B cell (primary cell): Measurements from ENCODE around the gene PLEKHN1. TPM values are rescaled to one million over a fixed set of nuclear protein-coding genes. Genes with fewer than 3 reads are reported as not detected.

ENCODE experiments used
- ATAC-seq: fragments of 200-7000 bp; cut with Tn5 transposase; one replicate; pipeline ENCODE4 v1.10.0; 2021; ENCODE audit warnings: low read depth, mild to moderate bottlenecking, moderate number of reproducible peaks, moderate library complexity
- CTCF ChIA-PET: fragments of 350-600 bp; sonication (Branson Sonifier 250); formaldehyde crosslinking; loops from one replicate; lab custom pipeline; 2021; ENCODE audit warnings: antibody characterized with exemption, inconsistent platforms; lab: Charles Lee
- POLR2A ChIA-PET: fragments of 350-600 bp; sonication (Branson Sonifier 250); formaldehyde crosslinking; loops from one replicate; lab custom pipeline; 2021; ENCODE audit warnings: antibody characterized with exemption; lab: Charles Lee
- DNase-seq: peaks from one replicate; pipeline ENCODE4 v3.0.0; 2013
- H2AFZ ChIP-seq: 2 replicates; pipeline ENCODE4 v1.6.1; 2012; ENCODE audit warnings: mild to moderate bottlenecking, low read depth, low read length; ENCODE audit not compliant: insufficient read depth, poor library complexity, severe bottlenecking
- H3K27ac ChIP-seq, 2 donors: 1 replicate in 1 of 2; 2 replicates in 1 of 2; pipeline ENCODE4 v1.5.1; 2012 to 2013; ENCODE audit warnings: low read length in 2 of 2, mild to moderate bottlenecking in 2 of 2, moderate library complexity in 1 of 2
- H3K27me3 ChIP-seq, 4 experiments: fragments of 200-600 bp in 1 of 4; sonication (generic) in 1 of 4; replicated peaks in 1 of 4; 1 replicate in 2 of 4; 2 replicates in 2 of 4; pipeline versions ENCODE4 v1.6.1 to v1.7.0; 2013 to 2016; ENCODE audit warnings: low read length in 3 of 4, mild to moderate bottlenecking in 2 of 4, mixed read lengths in 1 of 4, moderate library complexity in 1 of 4; ENCODE audit not compliant: insufficient read depth in 4 of 4, control insufficient read depth in 3 of 4; ENCODE audit errors: control extremely low read depth in 1 of 4
- H3K36me3 ChIP-seq, 2 experiments: replicated peaks in 1 of 2; 1 replicate in 1 of 2; 2 replicates in 1 of 2; pipeline versions ENCODE4 v1.6.1 to v1.7.1; 2013; ENCODE audit warnings: low read length in 1 of 2; ENCODE audit not compliant: insufficient read depth in 2 of 2, control insufficient read depth in 1 of 2; ENCODE audit errors: control extremely low read depth in 1 of 2, extremely low read depth in 1 of 2
- H3K4me1 ChIP-seq, 2 donors: fragments of 200-600 bp in 1 of 2; sonication (generic) in 1 of 2; 1 replicate in 1 of 2; 2 replicates in 1 of 2; pipeline versions ENCODE4 v1.5.1 to v1.6.1; 2013 to 2017; ENCODE audit warnings: low read length in 2 of 2; ENCODE audit not compliant: control insufficient read depth in 2 of 2, insufficient read depth in 2 of 2
- H3K4me2 ChIP-seq: replicated peaks from 2 replicates; pipeline ENCODE3; 2012; ENCODE audit warnings: mild to moderate bottlenecking, low read depth, low read length; ENCODE audit not compliant: poor library complexity, severe bottlenecking
- H3K4me3 ChIP-seq, 5 experiments: fragments of 200-600 bp in 1 of 5; sonication (generic) in 1 of 5; 1 replicate in 3 of 5; 2 replicates in 2 of 5; pipeline versions ENCODE4 v1.5.1 to v1.7.0; 2011 to 2016; ENCODE audit warnings: low read length in 4 of 5, mild to moderate bottlenecking in 4 of 5, low read depth in 2 of 5, control low read depth in 1 of 5, moderate library complexity in 1 of 5; ENCODE audit not compliant: insufficient read depth in 1 of 5; ENCODE audit errors: control extremely low read depth in 1 of 5, extremely low read depth in 1 of 5
- H3K79me2 ChIP-seq: fragments of 200-600 bp; sonication (generic); one replicate; pipeline ENCODE4 v1.6.0; 2016; ENCODE audit warnings: low read length; ENCODE audit not compliant: control insufficient read depth, insufficient read depth
- H3K9ac ChIP-seq: fragments of 200-600 bp; sonication (generic); 2 replicates; pipeline ENCODE4 v1.6.1; 2017; ENCODE audit warnings: mild to moderate bottlenecking, low read length, moderate library complexity
- H3K9me3 ChIP-seq, 3 donors: one replicate each; pipeline versions ENCODE4 v1.6.1 to v1.7.1; 2013; ENCODE audit warnings: low read length in 2 of 3; ENCODE audit not compliant: control insufficient read depth in 2 of 3, insufficient read depth in 1 of 3; ENCODE audit errors: control extremely low read depth in 1 of 3
- H4K20me1 ChIP-seq: 2 replicates; pipeline ENCODE4 v1.6.0; 2012; ENCODE audit warnings: mild to moderate bottlenecking, low read length; ENCODE audit not compliant: insufficient read depth, control insufficient read depth, poor library complexity, severe bottlenecking
- H3K27ac Mint-ChIP-seq: one replicate; pipeline ENCODE4 v1.8.0; 2021; ENCODE audit warnings: mixed read lengths
- H3K27me3 Mint-ChIP-seq: one replicate; pipeline ENCODE4 v1.8.0; 2021; ENCODE audit warnings: mixed read lengths
- H3K4me1 Mint-ChIP-seq: one replicate; pipeline ENCODE4 v1.8.0; 2021; ENCODE audit warnings: mixed read lengths
- H3K4me3 Mint-ChIP-seq: one replicate; pipeline ENCODE4 v1.8.0; 2021; ENCODE audit warnings: mixed read lengths
- H3K9me3 Mint-ChIP-seq: one replicate; pipeline ENCODE4 v1.8.0; 2022; ENCODE audit warnings: mixed read lengths; ENCODE audit not compliant: insufficient read depth
- EZH2 ChIP-seq: IDR thresholded peaks from 2 replicates; pipeline ENCODE4 v1.6.1; 2012; ENCODE audit warnings: borderline replicate concordance, low read depth, mild to moderate bottlenecking, moderate library complexity, low read length; ENCODE audit not compliant: insufficient read depth, poor library complexity, severe bottlenecking
- WGBS: methylation state at CpG from one replicate; pipeline ENCODE4 v1.1.5; 2013; ENCODE audit warnings: missing lambda C conversion rate; ENCODE audit not compliant: insufficient coverage; 5-methylcytosine and 5-hydroxymethylcytosine counted together
- intact Hi-C: fragments of 100-400 bp; cut with micrococcal nuclease; formaldehyde crosslinking; loops from one replicate; pipeline ENCODE4 v1.10.0; 2022
- polyA plus RNA-seq: library from polyadenylated mRNA; depleted of rRNA; stranded (reverse); fragments of >200 nt; gene quantifications from 2 replicates; pipeline ENCODE4 v1.2.3, GENCODE V29; 2012
- total RNA-seq, 2 donors: library from RNA; stranded (reverse); fragments of 120-200 nt in 1 of 2; gene quantifications; 1 replicate in 1 of 2; 2 replicates in 1 of 2; pipeline versions ENCODE4 v1.2.3 to v1.2.4, GENCODE V29; 2013 to 2022
- TF ChIP-seq, protein P1 (sequence below): fragments of 200-600 bp; IDR thresholded peaks from one replicate; pipeline ENCODE4 v1.8.0; 2022; ENCODE audit warnings: antibody characterized with exemption, mild to moderate bottlenecking

PLEKHN1 gene
- total and polyA plus RNA-seq, 2 donors (not counting 1 experiment from before 2014, with no cell fraction given), result 0.36 to 1.1 TPM

DNA sequence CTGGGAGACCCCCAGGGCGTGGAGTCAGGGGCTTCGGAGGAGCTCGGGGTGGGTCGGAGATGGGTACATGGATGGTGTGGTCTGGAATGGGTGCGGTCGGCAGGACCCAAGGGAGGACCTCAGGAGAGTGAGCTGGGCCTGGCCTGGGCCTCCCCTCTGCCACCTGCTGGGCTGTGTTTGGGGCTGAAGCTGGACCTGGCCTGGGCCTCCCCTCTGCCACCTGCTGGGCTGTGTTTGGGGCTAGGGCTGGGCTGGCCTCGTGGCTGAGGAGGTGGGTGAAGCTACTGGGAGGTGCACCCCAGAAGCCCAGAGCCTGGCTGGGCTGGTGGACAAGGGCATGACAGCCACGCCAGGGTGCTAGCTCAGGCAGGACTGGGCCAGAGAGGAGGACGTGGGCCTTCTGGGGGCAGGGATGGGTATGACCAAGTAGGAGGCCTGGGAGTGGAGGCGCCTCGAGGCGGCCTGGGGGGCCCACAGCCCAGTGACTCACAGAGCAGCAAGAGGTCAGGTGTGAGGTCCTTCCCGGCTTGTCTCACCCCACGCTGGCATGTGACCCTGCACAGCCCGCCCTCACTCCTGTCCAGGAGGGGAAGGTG lies 28.1 kb upstream of the PLEKHN1 start:
- peaks cover 32 to 39% of the 10 kb centered on the region in 2 donors for H3K4me1 ChIP-seq
- peaks cover 14% of the 10 kb centered on the region for H3K4me1 Mint-ChIP-seq
- no peak overlapping the region for H3K27ac ChIP-seq
- no peaks in the 10 kb centered on the region for H3K79me2 ChIP-seq
- H3K4me3 Mint-ChIP-seq, result no peak overlapping the region
- peaks cover 0 to 9% (median 0%) of the 10 kb centered on the region in 3 donors for H3K9me3 ChIP-seq
- H3K4me2 ChIP-seq, result no peak overlapping the region
- H3K36me3 ChIP-seq, result no peaks in the 10 kb centered on the region
- H2AFZ ChIP-seq, result no peak overlapping the region
- H3K27me3 Mint-ChIP-seq, result peaks cover 26% of the 10 kb centered on the region
- H3K9ac ChIP-seq, result no peak overlapping the region
- TF ChIP-seq EZH2, result no peak
- TF ChIP-seq, protein P1, sequence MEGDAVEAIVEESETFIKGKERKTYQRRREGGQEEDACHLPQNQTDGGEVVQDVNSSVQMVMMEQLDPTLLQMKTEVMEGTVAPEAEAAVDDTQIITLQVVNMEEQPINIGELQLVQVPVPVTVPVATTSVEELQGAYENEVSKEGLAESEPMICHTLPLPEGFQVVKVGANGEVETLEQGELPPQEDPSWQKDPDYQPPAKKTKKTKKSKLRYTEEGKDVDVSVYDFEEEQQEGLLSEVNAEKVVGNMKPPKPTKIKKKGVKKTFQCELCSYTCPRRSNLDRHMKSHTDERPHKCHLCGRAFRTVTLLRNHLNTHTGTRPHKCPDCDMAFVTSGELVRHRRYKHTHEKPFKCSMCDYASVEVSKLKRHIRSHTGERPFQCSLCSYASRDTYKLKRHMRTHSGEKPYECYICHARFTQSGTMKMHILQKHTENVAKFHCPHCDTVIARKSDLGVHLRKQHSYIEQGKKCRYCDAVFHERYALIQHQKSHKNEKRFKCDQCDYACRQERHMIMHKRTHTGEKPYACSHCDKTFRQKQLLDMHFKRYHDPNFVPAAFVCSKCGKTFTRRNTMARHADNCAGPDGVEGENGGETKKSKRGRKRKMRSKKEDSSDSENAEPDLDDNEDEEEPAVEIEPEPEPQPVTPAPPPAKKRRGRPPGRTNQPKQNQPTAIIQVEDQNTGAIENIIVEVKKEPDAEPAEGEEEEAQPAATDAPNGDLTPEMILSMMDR, result no peak
- H3K4me3 ChIP-seq, result no peak overlapping the region
- peaks cover 7% of the 10 kb centered on the region for H4K20me1 ChIP-seq
- POLR2A ChIA-PET, result no interaction called here
- H3K9me3 Mint-ChIP-seq, result no peaks in the 10 kb centered on the region
- no peak for DNase-seq
- no peak for ATAC-seq
- CTCF ChIA-PET, result interaction anchor here (1.2 to 1.4 kb wide), 2 partner anchors 32 to 34 kb away, joined by 3 to 4 read pairs; no protein-coding TSS in a partner anchor
- intact Hi-C loops, result no loop called here
- H3K27me3 ChIP-seq, result peaks cover 0 to 72% (median 26%) of the 10 kb centered on the region in 4 experiments
- 79% methylated on average over 15 of the region's 15 CpGs for WGBS
- no peak overlapping the region for H3K27ac Mint-ChIP-seq

GRCh38 chr1:938711-939489 lies 27.4 kb upstream of the PLEKHN1 start:
- TF ChIP-seq, protein P1, result no peak
- no peak for TF ChIP-seq EZH2
- Histone ChIP-seq H3K79me2 (no peaks in the 10 kb centered on the region), H3K27ac (no peak overlapping the region), H3K4me3 (no peak overlapping the region), H3K36me3 (no peaks in the 10 kb centered on the region), H2AFZ (no peak overlapping the region), H3K27me3 (peaks cover 0 to 70% (median 25%) of the 10 kb centered on the region in 4 experiments), H3K4me2 (no peak overlapping the region), H4K20me1 (peaks cover 7% of the 10 kb centered on the region), H3K4me1 (peaks cover 32 to 39% of the 10 kb centered on the region in 2 donors), H3K9me3 (peaks cover 0 to 9% (median 0%) of the 10 kb centered on the region in 3 donors), H3K9ac (no peak overlapping the region)
- ATAC-seq (no peak), DNase-seq (no peak)
- ChIA-PET POLR2A (no interaction called here), CTCF (interaction anchor here (1.2 to 1.4 kb wide), 2 partner anchors 33 to 34 kb away, joined by 3 to 4 read pairs; no protein-coding TSS in a partner anchor)
- 87% methylated on average over 30 of the region's 30 CpGs for WGBS
- Mint-ChIP-seq H3K4me1 (peaks cover 14% of the 10 kb centered on the region), H3K27me3 (peaks cover 26% of the 10 kb centered on the region), H3K9me3 (no peaks in the 10 kb centered on the region), H3K27ac (no peak overlapping the region), H3K4me3 (peak overlapping the region; percentile 39)
- intact Hi-C loops, result no loop called here
